Measurements from ENCODE around the gene ZFYVE27. TPM values are rescaled to one million over a fixed set of nuclear protein-coding genes. Genes with fewer than 3 reads are reported as not detected.

Gene ZFYVE27
- polyA plus RNA-seq, 6 donors from 2014 or later: 34.0 to 51.3 (median 38.0) TPM

DNA sequence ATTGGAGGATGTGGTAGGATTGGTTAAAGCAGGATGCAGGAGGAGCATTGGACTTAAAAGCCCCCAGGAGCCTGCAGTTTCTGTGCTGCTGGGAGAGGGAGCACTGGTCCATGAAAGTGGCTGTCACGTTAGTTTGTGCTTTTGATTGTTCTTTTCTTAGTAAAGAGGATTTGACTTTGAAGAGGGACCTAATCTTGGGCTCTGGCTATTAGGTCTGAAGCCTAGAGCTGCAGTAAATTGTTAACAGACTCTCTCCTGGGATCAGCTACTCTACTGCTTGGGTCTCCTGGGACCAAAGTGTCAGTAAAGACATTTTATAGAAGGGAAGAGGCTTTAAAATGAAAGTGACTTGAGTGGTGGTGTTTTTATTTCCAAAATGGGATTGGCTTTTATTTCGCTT, 3.7 kb downstream of the ZFYVE27 start:
- no peaks in the 10 kb centered on the region for H3K27me3 Mint-ChIP-seq
- peak overlapping the region in 2 of 6 donors; percentile 62 to 86 for H3K27ac Mint-ChIP-seq
- peaks cover 0 to 4% (median 0%) of the 10 kb centered on the region in 7 donors for H3K9me3 Mint-ChIP-seq
- peaks cover 10 to 28% of the 10 kb centered on the region in 2 donors for H3K36me3 Mint-ChIP-seq
- ATAC-seq (ENCODE audit: low read depth in 2 of 2) (no peak), DNase-seq (no peak)
- H3K4me1 Mint-ChIP-seq: peaks cover 56 to 69% (median 64%) of the 10 kb centered on the region in 3 donors
- H3K4me3 Mint-ChIP-seq: peak overlapping the region in 2 of 8 donors; percentile 7 to 79

DNA sequence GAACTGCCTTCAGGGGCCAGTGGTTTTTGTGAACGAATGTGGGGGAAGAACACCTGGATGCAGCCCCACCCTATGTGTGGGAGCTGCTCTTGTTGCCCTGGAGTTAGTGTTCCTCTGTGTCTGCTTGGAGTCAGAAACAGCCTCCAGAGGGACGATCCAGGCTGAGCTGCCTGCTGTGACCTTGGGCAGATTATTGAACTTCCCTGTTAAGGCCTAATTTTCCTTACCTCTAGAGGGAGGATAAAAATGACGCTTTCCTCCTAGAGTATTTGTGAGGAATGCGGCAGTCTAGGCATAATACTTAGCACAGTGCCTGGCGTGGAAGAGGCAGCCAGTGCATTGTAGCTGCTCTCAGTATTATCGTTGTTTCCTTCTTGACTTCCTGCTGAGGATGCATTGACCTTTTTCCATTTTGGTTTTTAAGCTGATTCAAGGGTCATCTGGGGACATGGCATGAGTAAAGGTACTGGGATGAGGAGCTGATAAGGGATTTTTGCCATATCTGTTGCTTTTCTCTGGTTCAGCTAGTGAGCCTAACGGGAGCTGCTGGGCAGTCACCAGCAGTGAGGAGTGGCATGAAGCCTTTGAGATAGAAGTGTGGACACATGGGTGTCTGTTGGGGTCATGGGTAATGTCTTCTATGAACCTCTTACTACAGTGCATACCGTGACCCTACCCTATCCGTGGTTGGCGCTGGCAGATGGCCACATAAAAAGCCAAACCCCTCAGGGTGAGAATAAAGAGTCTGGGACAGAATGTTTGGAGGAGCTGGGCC, 6.4 kb downstream of the ZFYVE27 start:
- H3K27me3 Mint-ChIP-seq: no peaks in the 10 kb centered on the region
- peak overlapping the region in 1 of 8 donors; percentile 9 for H3K4me3 Mint-ChIP-seq
- ATAC-seq (ENCODE audit: low read depth in 2 of 2): no peak
- no peaks in the 10 kb centered on the region for H3K9me3 Mint-ChIP-seq
- no peak overlapping the region for H3K27ac Mint-ChIP-seq
- peaks cover 32 to 53% (median 38%) of the 10 kb centered on the region in 3 donors for H3K4me1 Mint-ChIP-seq
- DNase-seq: no peak
- peaks cover 20 to 29% of the 10 kb centered on the region in 2 donors for H3K36me3 Mint-ChIP-seq

DNA sequence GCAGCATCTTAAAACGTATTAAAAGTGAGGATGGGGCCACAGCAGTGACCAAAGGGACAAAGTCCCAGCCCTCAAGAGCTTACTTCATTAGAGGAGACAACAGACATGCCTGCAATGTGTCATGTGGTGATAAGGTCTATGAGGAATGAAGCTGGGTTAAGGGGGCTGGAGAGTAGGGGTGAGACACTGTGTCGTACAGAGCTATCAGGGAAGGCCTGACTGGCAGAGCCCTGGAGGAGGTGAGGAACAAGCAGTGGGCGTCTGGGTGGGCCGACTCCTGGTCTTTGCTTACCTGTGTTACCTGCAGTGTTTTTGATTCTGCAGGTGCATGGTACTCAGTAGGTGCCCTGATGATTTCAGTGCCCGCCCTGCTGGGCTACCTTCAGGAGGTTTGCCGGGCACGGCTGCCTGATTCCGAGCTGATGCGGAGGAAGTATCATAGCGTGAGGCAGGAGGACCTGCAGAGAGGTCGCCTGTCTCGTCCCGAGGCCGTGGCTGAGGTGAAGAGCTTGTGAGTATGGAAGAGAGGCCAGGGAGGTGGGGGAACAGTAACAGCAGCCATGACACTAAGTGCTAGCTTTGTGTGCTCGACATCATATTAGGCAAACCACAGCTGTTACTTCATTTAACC, 7.6 kb downstream of the ZFYVE27 start:
- DNase-seq (no peak), ATAC-seq (ENCODE audit: low read depth in 2 of 2) (no peak)
- Mint-ChIP-seq H3K27ac (peak overlapping the region in 1 of 6 donors; percentile 27), H3K36me3 (peaks cover 20 to 31% of the 10 kb centered on the region in 2 donors), H3K27me3 (no peaks in the 10 kb centered on the region), H3K9me3 (no peaks in the 10 kb centered on the region), H3K4me1 (peaks cover 26 to 46% (median 33%) of the 10 kb centered on the region in 3 donors), H3K4me3 (no peak overlapping the region)

DNA sequence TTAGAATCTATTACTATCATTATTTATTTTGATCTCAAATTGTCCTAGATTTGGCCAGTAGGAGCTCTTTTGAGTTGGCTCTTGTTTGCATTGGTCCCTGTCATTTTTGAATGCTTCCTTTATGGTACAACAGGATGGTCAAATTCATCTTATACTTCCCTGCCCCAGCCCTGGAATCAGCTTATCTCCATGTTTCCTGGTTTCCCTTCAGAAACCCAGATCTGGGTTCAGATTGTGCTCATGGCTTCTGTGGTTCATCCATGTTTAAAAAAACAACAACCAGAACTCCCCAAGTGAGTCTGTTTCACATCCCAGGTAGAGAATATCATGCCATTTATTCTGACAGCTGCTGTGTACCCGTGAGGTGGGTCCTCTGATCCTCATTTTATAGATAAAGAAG, 10.6 kb downstream of the ZFYVE27 start:
- DNase-seq: no peak
- peaks cover 29 to 35% of the 10 kb centered on the region in 2 donors for H3K36me3 Mint-ChIP-seq
- H3K27ac Mint-ChIP-seq: no peak overlapping the region
- peaks cover 6 to 21% (median 13%) of the 10 kb centered on the region in 3 donors for H3K4me1 Mint-ChIP-seq
- H3K9me3 Mint-ChIP-seq: no peaks in the 10 kb centered on the region
- no peaks in the 10 kb centered on the region for H3K27me3 Mint-ChIP-seq
- H3K4me3 Mint-ChIP-seq: no peak overlapping the region
- ATAC-seq (ENCODE audit: low read depth in 2 of 2): no peak

DNA sequence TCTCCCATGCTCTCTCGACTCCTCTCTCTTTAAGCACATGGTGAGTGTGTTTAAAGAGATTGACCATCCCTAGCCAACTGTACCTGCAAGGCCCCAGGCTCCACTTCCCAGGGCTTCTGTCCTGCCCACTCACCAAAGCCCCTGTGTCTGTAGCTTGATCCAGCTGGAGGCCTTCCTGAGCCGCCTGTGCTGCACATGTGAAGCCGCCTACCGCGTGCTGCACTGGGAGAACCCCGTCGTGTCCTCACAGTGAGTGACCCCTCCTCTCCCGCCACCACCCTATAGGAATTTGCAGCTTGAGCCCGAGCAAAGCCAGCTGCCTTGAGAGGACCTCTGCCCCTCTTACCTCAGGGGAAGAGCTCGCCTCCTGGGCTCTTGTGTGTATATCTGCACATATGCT, 11.2 kb downstream of the ZFYVE27 start:
- Mint-ChIP-seq H3K27ac (peak overlapping the region in 2 of 6 donors; percentile 37 to 83), H3K27me3 (no peaks in the 10 kb centered on the region), H3K36me3 (peaks cover 29 to 35% of the 10 kb centered on the region in 2 donors), H3K9me3 (no peaks in the 10 kb centered on the region), H3K4me1 (peaks cover 6 to 21% (median 13%) of the 10 kb centered on the region in 3 donors), H3K4me3 (no peak overlapping the region)
- DNase-seq (no peak), ATAC-seq (ENCODE audit: low read depth in 2 of 2) (no peak)

DNA sequence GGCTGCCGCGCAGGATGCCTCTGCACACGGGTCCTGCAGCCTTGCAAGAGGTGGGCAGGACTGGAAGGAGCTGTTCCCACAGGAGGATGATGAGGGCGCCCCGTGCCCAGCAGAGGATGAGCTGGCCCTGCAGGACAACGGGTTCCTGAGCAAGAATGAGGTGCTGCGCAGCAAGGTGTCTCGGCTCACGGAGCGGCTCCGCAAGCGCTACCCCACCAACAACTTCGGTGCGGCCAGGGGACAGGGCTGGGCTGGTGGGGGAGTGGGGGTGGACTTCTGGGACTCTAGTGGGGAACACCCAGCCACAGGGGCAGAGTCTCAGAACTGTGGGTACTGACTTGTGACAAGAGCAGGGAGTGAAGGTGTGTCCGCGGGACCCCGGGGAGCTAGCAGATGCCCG, 16.0 kb downstream of the ZFYVE27 start:
- H3K27ac Mint-ChIP-seq: no peak overlapping the region
- no peaks in the 10 kb centered on the region for H3K27me3 Mint-ChIP-seq
- ATAC-seq (ENCODE audit: low read depth in 2 of 2): no peak
- H3K4me1 Mint-ChIP-seq: peaks cover 0 to 9% (median 4%) of the 10 kb centered on the region in 3 donors
- H3K9me3 Mint-ChIP-seq: no peaks in the 10 kb centered on the region
- H3K36me3 Mint-ChIP-seq: peaks cover 13 to 36% of the 10 kb centered on the region in 2 donors
- DNase-seq: no peak
- H3K4me3 Mint-ChIP-seq: no peak overlapping the region

DNA sequence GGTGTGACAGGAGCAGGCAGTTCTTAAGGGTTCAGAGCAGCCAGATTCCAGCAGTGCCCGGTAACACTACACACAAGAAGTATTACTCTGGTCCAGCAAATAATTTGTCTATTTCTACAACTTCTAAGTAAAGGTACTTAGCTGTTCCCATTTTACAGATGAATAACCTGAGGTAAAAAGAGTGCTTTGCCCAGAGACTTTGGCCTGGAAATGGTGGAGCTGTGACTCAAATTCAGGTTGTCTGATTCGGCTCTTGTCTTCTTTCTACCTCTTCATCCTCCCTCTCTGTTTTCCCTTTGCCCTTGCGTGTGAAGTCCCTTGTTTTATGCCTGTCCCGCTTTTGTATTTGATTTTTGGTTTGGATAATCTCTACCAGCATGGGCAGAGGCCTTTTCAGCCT, 17.8 kb downstream of the ZFYVE27 start:
- Mint-ChIP-seq H3K4me3 (no peak overlapping the region), H3K27ac (peak overlapping the region in 2 of 6 donors; percentile 26 to 40), H3K36me3 (peaks cover 13 to 29% of the 10 kb centered on the region in 2 donors), H3K4me1 (peaks cover 0 to 5% (median 4%) of the 10 kb centered on the region in 3 donors), H3K27me3 (no peaks in the 10 kb centered on the region), H3K9me3 (no peaks in the 10 kb centered on the region)
- ATAC-seq (ENCODE audit: low read depth in 2 of 2) (no peak), DNase-seq (no peak)

DNA sequence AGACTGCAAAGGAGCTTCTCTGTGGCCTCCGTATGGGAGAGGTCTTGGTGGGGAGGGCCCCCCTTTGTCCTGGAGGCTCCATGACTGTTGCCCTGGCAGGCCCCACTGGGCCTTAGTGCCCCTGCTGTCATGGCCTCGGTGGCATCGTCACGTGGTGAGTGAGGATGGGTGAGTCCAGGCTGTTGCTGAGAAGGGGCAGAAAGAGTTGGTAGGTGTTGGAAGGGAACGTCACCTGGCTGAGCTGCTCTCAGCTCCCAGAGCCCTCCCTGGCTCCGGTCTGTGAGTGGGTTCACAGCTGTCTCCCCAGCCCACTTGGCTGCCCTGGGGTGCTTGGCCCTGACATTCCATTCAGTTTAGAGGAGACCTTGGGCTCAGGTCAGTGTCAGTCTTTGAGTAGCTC, 18.8 kb downstream of the ZFYVE27 start:
- H3K4me1 Mint-ChIP-seq: peaks cover 0 to 5% (median 4%) of the 10 kb centered on the region in 3 donors
- H3K36me3 Mint-ChIP-seq: peaks cover 13 to 29% of the 10 kb centered on the region in 2 donors
- H3K9me3 Mint-ChIP-seq: no peaks in the 10 kb centered on the region
- no peak overlapping the region for H3K27ac Mint-ChIP-seq
- no peaks in the 10 kb centered on the region for H3K27me3 Mint-ChIP-seq
- no peak overlapping the region for H3K4me3 Mint-ChIP-seq
- DNase-seq (no peak), ATAC-seq (ENCODE audit: low read depth in 2 of 2) (no peak)

DNA sequence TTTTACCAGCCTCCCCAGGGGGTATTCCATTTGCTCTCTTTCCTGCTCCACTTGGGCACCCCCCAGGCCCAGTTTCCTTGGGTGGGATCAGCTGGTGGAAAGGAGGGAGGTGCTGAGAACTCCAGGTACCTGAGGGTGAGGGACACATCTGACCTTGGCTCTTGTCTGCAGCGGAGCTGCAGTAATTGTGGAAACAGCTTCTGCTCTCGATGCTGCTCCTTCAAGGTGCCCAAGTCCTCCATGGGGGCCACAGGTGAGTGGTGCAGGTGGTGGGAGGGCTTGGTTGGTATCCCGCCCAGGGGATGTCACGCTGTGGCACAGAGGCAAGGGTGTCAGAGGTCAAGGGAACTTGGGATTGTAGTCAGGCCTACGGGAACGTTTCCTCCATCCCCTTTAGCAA, 20.5 kb downstream of the ZFYVE27 start:
- Mint-ChIP-seq H3K27me3 (no peaks in the 10 kb centered on the region), H3K4me3 (no peak overlapping the region), H3K9me3 (no peaks in the 10 kb centered on the region), H3K36me3 (peaks cover 10 to 28% of the 10 kb centered on the region in 2 donors), H3K27ac (no peak overlapping the region), H3K4me1 (peaks cover 0 to 5% (median 3%) of the 10 kb centered on the region in 3 donors)
- DNase-seq (no peak), ATAC-seq (ENCODE audit: low read depth in 2 of 2) (no peak)

DNA sequence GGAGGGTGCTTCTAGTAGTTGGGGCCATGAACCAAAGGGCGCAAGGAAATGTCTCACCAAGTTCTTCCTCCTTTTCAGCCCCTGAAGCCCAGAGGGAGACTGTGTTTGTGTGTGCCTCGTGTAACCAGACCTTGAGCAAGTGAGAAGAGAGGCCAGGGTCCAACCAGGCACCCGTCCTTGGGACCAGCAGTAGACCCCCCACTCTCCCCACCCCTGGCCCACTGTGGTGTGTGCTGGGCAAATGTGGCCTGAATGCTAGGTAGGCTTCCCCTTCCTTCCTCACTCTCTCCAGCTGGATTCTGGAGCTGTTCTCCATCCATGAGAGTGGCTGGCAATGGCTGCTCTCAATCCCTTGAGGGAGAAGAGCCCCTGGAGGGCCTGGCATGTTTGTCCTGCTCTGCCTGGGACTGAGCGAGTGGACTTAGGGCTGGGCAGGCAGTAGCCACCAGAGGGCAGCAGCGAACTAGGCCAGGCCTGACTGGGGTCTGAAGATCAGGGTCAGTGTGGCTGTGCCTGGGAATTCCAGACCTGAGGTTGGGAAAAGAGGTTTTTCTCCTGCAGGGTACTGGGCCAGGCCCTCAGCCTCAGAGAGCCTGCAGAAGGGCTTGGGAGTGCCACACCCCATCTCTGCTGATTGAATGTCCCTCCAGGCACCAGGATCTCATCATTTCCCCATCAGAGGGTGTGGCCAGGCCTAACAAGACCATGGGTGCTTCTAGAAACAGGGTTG, 22.4 kb downstream of the ZFYVE27 start:
- H3K27ac Mint-ChIP-seq: no peak overlapping the region
- peak in 1 of 2 donors; percentile 52 for ATAC-seq (ENCODE audit: low read depth in 2 of 2)
- H3K36me3 Mint-ChIP-seq: peaks cover 10 to 28% of the 10 kb centered on the region in 2 donors

DNA sequence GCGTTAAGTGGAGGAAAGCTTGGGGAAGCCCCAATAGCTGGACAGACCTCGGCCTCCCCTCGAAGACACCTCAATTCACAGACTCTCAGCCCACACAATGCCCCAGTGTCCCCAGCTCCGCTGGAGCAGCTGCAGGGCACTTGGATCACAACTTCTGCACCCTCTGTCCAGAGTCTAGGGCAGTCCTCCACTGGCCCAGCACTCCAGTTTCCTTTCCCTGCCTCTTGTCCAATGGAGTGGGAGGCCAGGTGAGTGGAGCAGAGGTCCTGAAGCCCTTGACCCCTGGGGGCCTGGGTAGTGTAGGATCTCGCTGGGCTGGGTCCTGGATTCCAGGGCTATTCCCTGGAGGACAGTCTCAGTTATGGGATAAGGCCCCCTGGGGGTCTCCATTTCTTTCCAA, 23.0 kb downstream of the ZFYVE27 start:
- no peaks in the 10 kb centered on the region for H3K27me3 Mint-ChIP-seq
- peak overlapping the region in 1 of 8 donors; percentile 33 for H3K4me3 Mint-ChIP-seq
- peaks cover 9 to 23% of the 10 kb centered on the region in 2 donors for H3K36me3 Mint-ChIP-seq
- no peak for DNase-seq
- no peaks in the 10 kb centered on the region for H3K9me3 Mint-ChIP-seq
- H3K27ac Mint-ChIP-seq: no peak overlapping the region
- no peak for ATAC-seq (ENCODE audit: low read depth in 2 of 2)
- peaks cover 9 to 19% (median 15%) of the 10 kb centered on the region in 3 donors for H3K4me1 Mint-ChIP-seq

More for the DNA sequence above, 22.4 kb downstream of the ZFYVE27 start:
- DNase-seq: peak; percentile 12
- H3K4me3 Mint-ChIP-seq: no peak overlapping the region
- H3K9me3 Mint-ChIP-seq: no peaks in the 10 kb centered on the region
- H3K4me1 Mint-ChIP-seq: peaks cover 3 to 13% (median 8%) of the 10 kb centered on the region in 3 donors
- H3K27me3 Mint-ChIP-seq: no peaks in the 10 kb centered on the region

DNA sequence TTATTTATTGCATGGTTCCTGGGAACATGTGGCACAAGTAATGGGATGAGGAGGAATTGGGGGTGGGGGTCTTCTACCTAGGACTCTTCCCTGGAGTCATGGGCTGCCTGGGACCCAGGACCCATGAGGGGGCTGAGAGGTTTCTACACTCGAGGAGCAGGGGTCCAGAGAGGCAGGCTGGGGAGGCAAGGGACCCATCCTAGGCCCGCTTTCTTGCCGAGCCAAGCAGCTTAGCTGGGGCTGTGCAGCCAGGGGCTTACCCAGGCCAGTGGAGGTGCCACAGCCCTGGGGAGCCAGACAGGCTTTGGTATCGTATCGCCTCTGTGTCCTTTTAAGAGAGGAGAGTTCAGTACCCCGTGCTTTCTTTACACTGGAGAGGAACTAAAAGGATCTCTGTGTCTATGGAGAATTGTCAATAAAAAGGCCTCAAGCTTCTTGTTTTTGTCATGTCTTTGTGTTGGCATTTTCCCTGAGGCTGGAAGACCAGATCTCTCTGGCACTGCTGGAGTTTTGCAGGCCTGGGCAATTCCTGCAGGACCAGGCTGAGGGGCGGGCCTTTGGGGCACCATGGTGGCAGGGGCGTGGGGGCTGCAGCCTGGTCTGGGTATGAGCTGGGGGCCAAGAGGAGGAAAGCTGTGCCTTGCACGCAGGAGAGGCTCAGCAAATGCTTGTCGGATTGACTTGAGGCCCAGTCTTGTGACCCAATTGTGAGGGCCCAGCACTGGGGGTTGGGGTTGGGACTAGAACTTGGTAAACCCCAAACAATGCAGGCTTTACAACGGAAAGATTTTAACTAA, 23.7 kb downstream of the ZFYVE27 start:
- Mint-ChIP-seq H3K9me3 (no peaks in the 10 kb centered on the region), H3K4me1 (peaks cover 9 to 21% (median 19%) of the 10 kb centered on the region in 3 donors), H3K27me3 (no peaks in the 10 kb centered on the region), H3K4me3 (no peak overlapping the region), H3K36me3 (peaks cover 6 to 19% of the 10 kb centered on the region in 2 donors), H3K27ac (peak overlapping the region in 3 of 6 donors; percentile 16 to 51 (median 36))
- ATAC-seq (ENCODE audit: low read depth in 2 of 2) (no peak), DNase-seq (no peak)

Data from naive B cell (primary cell).